ENCODE results near the gene CDKAL1.

CDKAL1 gene

GRCh38 chr6:20873425-20874190 is 339.4 kb downstream of the CDKAL1 start:
- DNase-seq (ENCODE audit: insufficient read length, low spot score) (no peak), FAIRE-seq (no peak)
- no peak for TF ChIP-seq TAF1 (IDR thresholded peaks at IDR 0.05; ENCODE audit: low read depth, low read length)
- no peak for TF ChIP-seq PAX5 (IDR thresholded peaks at IDR 0.05; ENCODE audit: insufficient read depth, low read length, severe bottlenecking)
- TF ChIP-seq SPI1 (IDR thresholded peaks at IDR 0.05; ENCODE audit: low read depth, low read length): no peak
- no peak for TF ChIP-seq POLR2AphosphoS5 (IDR thresholded peaks at IDR 0.05; ENCODE audit: low read depth, low read length)
- no peak for TF ChIP-seq POU2F2 (IDR thresholded peaks at IDR 0.05; ENCODE audit: low read depth, low read length)
- TF ChIP-seq POLR2A (IDR thresholded peaks at IDR 0.05; ENCODE audit: low read depth, low read length): no peak

- FAIRE-seq: no peak
- DNase-seq (ENCODE audit: insufficient read length, low spot score): no peak
- TF ChIP-seq TAF1 (IDR thresholded peaks at IDR 0.05; ENCODE audit: low read depth, low read length) (no peak), POU2F2 (IDR thresholded peaks at IDR 0.05; ENCODE audit: low read depth, low read length) (no peak), POLR2AphosphoS5 (IDR thresholded peaks at IDR 0.05; ENCODE audit: low read depth, low read length) (no peak), SPI1 (IDR thresholded peaks at IDR 0.05; ENCODE audit: low read depth, low read length) (no peak), POLR2A (IDR thresholded peaks at IDR 0.05; ENCODE audit: low read depth, low read length) (no peak), PAX5 (IDR thresholded peaks at IDR 0.05; ENCODE audit: insufficient read depth, low read length, severe bottlenecking) (no peak)
Observed at GRCh38 chr6:20875369-20875963, 341.2 kb downstream of the CDKAL1 start.

DNA sequence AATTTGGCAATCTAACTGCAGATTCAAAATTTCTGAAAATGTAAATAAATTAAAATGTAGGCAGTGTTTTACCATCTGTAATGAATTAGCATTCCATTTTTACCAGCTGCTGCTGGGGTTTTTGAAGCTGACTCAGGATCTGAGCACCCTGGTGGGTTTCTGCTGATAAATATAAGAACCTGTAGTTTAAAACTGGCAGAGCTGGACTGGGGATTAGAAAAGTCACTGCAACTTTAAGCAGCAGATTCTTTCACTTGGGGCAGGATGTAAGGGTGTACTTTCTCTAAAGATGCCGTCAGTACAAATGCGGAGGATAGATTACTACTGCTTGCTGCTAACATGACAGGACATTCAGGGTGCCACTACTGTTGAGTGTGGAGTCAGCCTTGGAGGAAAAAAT is 341.8 kb downstream of the CDKAL1 start:
- no peak for TF ChIP-seq POU2F2 (IDR thresholded peaks at IDR 0.05; ENCODE audit: low read depth, low read length)
- no peak for TF ChIP-seq POLR2A (IDR thresholded peaks at IDR 0.05; ENCODE audit: low read depth, low read length)
- TF ChIP-seq TAF1 (IDR thresholded peaks at IDR 0.05; ENCODE audit: low read depth, low read length): no peak
- no peak for FAIRE-seq
- no peak for DNase-seq (ENCODE audit: insufficient read length, low spot score)

DNA sequence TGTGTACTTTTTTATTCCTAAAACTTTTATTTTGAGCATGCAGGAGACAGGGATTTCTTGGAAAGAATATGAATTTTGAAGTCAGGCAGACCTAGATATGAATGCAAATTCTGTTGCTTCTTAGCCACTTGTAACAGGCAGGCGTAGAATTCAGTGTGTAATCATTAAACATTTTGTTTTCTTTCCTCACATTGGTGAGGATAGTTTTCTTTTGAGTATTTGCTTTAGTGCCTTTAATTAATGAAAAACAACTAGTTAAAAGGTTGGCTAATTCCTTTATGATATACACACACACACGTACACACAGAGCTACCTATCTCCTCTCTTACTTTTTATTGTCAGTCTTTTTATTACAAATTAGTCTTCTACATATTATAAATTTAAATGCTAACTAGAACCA is 342.3 kb downstream of the CDKAL1 start:
- FAIRE-seq: no peak
- no peak for DNase-seq (ENCODE audit: insufficient read length, low spot score)
- TF ChIP-seq POLR2AphosphoS5 (IDR thresholded peaks at IDR 0.05; ENCODE audit: low read depth, low read length): no peak

DNA sequence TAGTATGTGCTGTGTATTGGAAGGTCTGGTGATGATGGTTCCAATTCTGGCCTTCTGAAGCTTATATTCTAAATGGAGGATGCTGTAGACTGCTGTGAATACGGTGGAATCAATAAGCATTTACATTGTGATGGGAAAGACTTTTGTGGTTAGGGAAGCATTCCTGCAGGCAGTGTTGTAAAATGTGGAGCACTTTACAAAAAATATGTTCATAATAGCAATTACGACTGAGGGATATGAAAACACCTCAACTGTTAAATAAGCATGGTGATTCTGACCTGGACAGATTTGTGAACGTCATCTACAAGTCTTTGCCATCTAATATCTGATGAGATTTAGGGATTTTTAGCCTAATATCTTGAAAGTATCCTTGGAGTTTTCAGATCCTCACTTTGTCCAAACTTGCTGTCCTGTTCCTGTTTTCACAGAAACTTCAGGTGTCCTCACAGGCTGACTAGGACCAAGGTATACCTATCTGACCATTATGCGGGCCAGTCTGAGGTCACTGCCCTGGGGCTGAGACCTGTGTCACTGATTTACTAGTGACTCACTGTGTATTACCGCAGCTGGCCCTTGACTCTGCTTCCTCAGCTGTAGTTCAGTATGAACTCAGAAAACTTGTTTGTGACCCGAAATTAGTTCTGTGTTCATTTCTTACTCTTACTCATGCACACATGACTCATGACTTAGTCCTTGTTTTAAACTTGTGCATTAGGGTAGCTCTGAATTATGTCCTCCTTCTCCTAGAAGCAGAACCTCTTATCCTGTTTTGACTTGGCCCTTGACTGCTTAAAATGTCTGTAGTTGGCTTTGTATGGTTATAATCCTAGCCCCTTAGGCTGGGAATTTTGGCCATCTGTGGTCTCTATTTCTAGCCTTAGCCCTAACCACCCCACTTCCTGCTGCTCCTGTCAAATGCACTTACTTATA is 343.0 kb downstream of the CDKAL1 start:
- peak; percentile 47 for DNase-seq (ENCODE audit: insufficient read length, low spot score)
- TF ChIP-seq TAF1 (IDR thresholded peaks at IDR 0.05; ENCODE audit: low read depth, low read length): peak; percentile 26; the same call in 1 of the 2 replicates
- TF ChIP-seq POLR2AphosphoS5 (IDR thresholded peaks at IDR 0.05; ENCODE audit: low read depth, low read length): no peak
- TF ChIP-seq POLR2A (IDR thresholded peaks at IDR 0.05; ENCODE audit: low read depth, low read length): no peak
- peak; percentile 54 for TF ChIP-seq SPI1 (IDR thresholded peaks at IDR 0.05; ENCODE audit: low read depth, low read length)
- no peak for TF ChIP-seq PAX5 (IDR thresholded peaks at IDR 0.05; ENCODE audit: insufficient read depth, low read length, severe bottlenecking)
- TF ChIP-seq POU2F2 (IDR thresholded peaks at IDR 0.05; ENCODE audit: low read depth, low read length): peak; percentile 69; the same call in 1 of the 2 replicates
- FAIRE-seq: peak; percentile 95

DNA sequence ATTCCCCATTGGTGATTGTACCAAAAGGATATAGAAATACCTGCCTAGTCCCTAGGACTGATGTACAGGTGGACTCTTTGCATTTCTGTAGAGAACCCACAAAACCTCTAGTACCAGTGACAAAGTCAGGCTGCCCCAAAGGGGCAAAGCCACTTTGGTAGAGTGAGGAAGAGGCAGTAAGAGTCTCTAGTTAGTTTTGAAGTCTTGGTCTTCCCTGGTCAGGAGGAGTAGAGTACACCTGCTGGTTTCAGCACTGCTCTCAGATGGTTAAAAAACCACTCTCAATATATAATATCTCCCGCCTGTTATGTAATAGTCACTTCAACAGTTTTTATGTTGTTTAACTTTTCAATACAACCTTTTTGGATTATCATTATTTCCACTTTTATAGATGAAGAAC is 344.9 kb downstream of the CDKAL1 start:
- FAIRE-seq: no peak
- DNase-seq (ENCODE audit: insufficient read length, low spot score): no peak
- TF ChIP-seq POLR2AphosphoS5 (IDR thresholded peaks at IDR 0.05; ENCODE audit: low read depth, low read length) (no peak), POU2F2 (IDR thresholded peaks at IDR 0.05; ENCODE audit: low read depth, low read length) (no peak)

DNA sequence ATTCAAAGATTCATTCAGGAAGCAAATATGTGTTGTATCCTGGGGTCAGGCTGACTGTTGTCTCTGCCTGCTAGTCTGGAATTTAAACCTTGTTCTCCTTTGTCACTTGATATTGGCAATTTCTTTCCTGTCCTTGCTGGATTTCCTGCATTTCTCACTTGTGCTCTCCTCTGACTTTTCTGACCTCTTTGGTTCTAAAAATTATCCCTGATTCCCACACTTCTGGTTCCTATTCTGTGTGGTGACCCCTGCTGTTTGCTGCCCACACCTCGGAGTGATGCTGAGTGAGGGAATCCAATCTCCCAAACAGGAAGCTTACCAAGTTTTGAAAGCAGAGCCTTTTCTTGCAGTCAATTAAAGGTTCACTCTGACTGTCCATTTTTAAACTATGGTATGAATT is 345.3 kb downstream of the CDKAL1 start:
- TF ChIP-seq POLR2AphosphoS5 (IDR thresholded peaks at IDR 0.05; ENCODE audit: low read depth, low read length): no peak
- TF ChIP-seq POLR2A (IDR thresholded peaks at IDR 0.05; ENCODE audit: low read depth, low read length): no peak
- TF ChIP-seq POU2F2 (IDR thresholded peaks at IDR 0.05; ENCODE audit: low read depth, low read length): no peak
- TF ChIP-seq PAX5 (IDR thresholded peaks at IDR 0.05; ENCODE audit: insufficient read depth, low read length, severe bottlenecking): no peak
- TF ChIP-seq TAF1 (IDR thresholded peaks at IDR 0.05; ENCODE audit: low read depth, low read length): no peak
- no peak for TF ChIP-seq SPI1 (IDR thresholded peaks at IDR 0.05; ENCODE audit: low read depth, low read length)
- FAIRE-seq: no peak
- DNase-seq (ENCODE audit: insufficient read length, low spot score): no peak

DNA sequence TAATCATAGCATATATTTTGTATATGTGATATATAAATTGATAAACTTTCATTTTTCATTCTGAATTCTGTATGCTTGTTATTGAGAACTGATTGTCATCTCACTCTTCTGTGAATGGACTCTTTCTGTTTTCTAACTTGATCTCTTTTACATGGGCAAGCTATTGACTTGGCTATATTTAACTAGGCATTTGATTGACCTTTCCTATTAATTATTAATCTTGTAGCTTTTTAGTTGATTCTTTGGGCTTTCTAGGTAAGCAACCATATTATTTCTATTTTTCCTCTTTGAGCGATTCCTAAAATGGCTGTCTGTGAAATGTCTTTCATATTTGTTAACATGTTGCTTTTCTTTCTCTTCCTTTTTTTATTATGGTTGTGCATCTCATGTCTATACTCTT is 347.1 kb downstream of the CDKAL1 start:
- no peak for TF ChIP-seq POLR2A (IDR thresholded peaks at IDR 0.05; ENCODE audit: low read depth, low read length)
- TF ChIP-seq SPI1 (IDR thresholded peaks at IDR 0.05; ENCODE audit: low read depth, low read length): no peak
- TF ChIP-seq PAX5 (IDR thresholded peaks at IDR 0.05; ENCODE audit: insufficient read depth, low read length, severe bottlenecking): no peak
- no peak for TF ChIP-seq TAF1 (IDR thresholded peaks at IDR 0.05; ENCODE audit: low read depth, low read length)
- TF ChIP-seq POLR2AphosphoS5 (IDR thresholded peaks at IDR 0.05; ENCODE audit: low read depth, low read length): no peak
- TF ChIP-seq POU2F2 (IDR thresholded peaks at IDR 0.05; ENCODE audit: low read depth, low read length): no peak
- FAIRE-seq (no peak), DNase-seq (ENCODE audit: insufficient read length, low spot score) (no peak)

GRCh38 chr6:20882014-20882413 is 347.8 kb downstream of the CDKAL1 start:
- DNase-seq (ENCODE audit: insufficient read length, low spot score): no peak
- peak; percentile 28 for FAIRE-seq
- TF ChIP-seq TAF1 (IDR thresholded peaks at IDR 0.05; ENCODE audit: low read depth, low read length): no peak
- TF ChIP-seq SPI1 (IDR thresholded peaks at IDR 0.05; ENCODE audit: low read depth, low read length): no peak
- TF ChIP-seq POLR2A (IDR thresholded peaks at IDR 0.05; ENCODE audit: low read depth, low read length): no peak
- no peak for TF ChIP-seq POLR2AphosphoS5 (IDR thresholded peaks at IDR 0.05; ENCODE audit: low read depth, low read length)
- TF ChIP-seq POU2F2 (IDR thresholded peaks at IDR 0.05; ENCODE audit: low read depth, low read length): no peak
- no peak for TF ChIP-seq PAX5 (IDR thresholded peaks at IDR 0.05; ENCODE audit: insufficient read depth, low read length, severe bottlenecking)
